Bronchial epithelial cell (primary cell): Measurements from ENCODE around the gene SMC5. TPM values are rescaled to one million over a fixed set of nuclear protein-coding genes. Genes with fewer than 3 reads are reported as not detected.

Source experiments
- DNase-seq: peaks from one replicate; pipeline ENCODE4 v3.0.0-alpha.2; 2010; ENCODE audit warnings: low read depth
- FAIRE-seq: peaks from 2 replicates; lab custom pipeline; 2011; peaks lifted over from hg19 to GRCh38; lab: Jason Lieb, UNC
- H3K27me3 ChIP-seq: 2 replicates; pipeline ENCODE4 v1.5.1; 2011; ENCODE audit warnings: low read length; ENCODE audit not compliant: control insufficient read depth, insufficient read depth
- H3K36me3 ChIP-seq: 2 replicates; pipeline ENCODE4 v1.5.1; 2011; ENCODE audit warnings: low read length; ENCODE audit not compliant: control insufficient read depth, insufficient read depth
- H3K4me3 ChIP-seq: 2 replicates; pipeline ENCODE4 v1.5.1; 2011; ENCODE audit warnings: mild to moderate bottlenecking, low read depth, low read length, control low read depth
- total RNA-seq: library from RNA; depleted of rRNA; stranded (reverse); fragments of >200 nt; gene quantifications from 2 replicates; pipeline ENCODE4 v1.2.1, GENCODE V29; 2014
- TF ChIP-seq, protein P1 (sequence below): IDR thresholded peaks from 2 replicates; pipeline ENCODE4 v1.5.1; 2011; ENCODE audit warnings: mild to moderate bottlenecking, moderate library complexity, low read length, control low read depth, inconsistent platforms; ENCODE audit not compliant: insufficient read depth, severe bottlenecking

The SMC5 gene
- total RNA-seq, 1 donor from 2014 or later = 16.6 TPM

- TF ChIP-seq, protein P1, sequence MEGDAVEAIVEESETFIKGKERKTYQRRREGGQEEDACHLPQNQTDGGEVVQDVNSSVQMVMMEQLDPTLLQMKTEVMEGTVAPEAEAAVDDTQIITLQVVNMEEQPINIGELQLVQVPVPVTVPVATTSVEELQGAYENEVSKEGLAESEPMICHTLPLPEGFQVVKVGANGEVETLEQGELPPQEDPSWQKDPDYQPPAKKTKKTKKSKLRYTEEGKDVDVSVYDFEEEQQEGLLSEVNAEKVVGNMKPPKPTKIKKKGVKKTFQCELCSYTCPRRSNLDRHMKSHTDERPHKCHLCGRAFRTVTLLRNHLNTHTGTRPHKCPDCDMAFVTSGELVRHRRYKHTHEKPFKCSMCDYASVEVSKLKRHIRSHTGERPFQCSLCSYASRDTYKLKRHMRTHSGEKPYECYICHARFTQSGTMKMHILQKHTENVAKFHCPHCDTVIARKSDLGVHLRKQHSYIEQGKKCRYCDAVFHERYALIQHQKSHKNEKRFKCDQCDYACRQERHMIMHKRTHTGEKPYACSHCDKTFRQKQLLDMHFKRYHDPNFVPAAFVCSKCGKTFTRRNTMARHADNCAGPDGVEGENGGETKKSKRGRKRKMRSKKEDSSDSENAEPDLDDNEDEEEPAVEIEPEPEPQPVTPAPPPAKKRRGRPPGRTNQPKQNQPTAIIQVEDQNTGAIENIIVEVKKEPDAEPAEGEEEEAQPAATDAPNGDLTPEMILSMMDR = no peak
- Histone ChIP-seq H3K4me3 (no peak overlapping the region), H3K36me3 (no peaks in the 10 kb centered on the region), H3K27me3 (no peaks in the 10 kb centered on the region)
- no peak for DNase-seq
- no peak for FAIRE-seq
Measured at GRCh38 chr9:70403166-70403565, 144.4 kb downstream of the SMC5 start.

DNA sequence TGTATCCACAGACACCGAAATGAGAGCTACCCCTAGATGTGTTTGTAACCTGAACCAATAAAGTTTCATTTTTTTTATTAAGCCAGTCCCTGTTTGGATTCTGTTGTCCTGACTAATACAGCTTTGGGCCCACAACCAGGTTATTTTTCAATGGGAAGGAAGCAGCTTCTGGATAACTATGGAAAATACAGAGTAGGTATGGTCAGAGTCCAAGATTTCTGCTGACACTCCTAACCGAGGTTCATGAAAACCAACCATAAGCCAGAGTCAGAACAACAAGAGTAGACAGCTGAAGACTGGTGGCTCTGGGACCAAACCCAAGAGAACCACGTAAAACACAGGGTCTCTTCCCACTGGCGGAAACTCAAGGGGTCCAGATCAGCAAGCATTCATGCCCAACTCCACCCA is 144.8 kb downstream of the SMC5 start:
- DNase-seq (no peak), FAIRE-seq (no peak)
- Histone ChIP-seq H3K27me3 (no peaks in the 10 kb centered on the region), H3K4me3 (no peak overlapping the region), H3K36me3 (no peaks in the 10 kb centered on the region)
- TF ChIP-seq, protein P1 = no peak

- Histone ChIP-seq H3K4me3 (no peak overlapping the region), H3K36me3 (no peaks in the 10 kb centered on the region), H3K27me3 (no peaks in the 10 kb centered on the region)
- TF ChIP-seq, protein P1 = no peak
- no peak for FAIRE-seq
- DNase-seq = no peak
Measured at GRCh38 chr9:70404261-70404660, 145.5 kb downstream of the SMC5 start.

Other genes with a start within 250 kb of the SMC5 start
- 0.26 and 0.53 TPM in 2 replicates for gene MAMDC2, start 215.1 kb upstream of the SMC5 start, total RNA-seq
- 41.9 and 44.0 TPM in 2 replicates for gene KLF9, start 155.7 kb downstream of the SMC5 start, total RNA-seq